Nephron (organoid): ENCODE results near the gene CTCF.

Experiments used
- H3K27ac Mint-ChIP-seq, 3 experiments: 2 replicates each; pipeline ENCODE4 v1.8.0; 2020; ENCODE audit warnings: mixed read lengths in 3 of 3, mild to moderate bottlenecking in 2 of 3, moderate library complexity in 1 of 3
- H3K27me3 Mint-ChIP-seq: 2 replicates; pipeline ENCODE4 v1.8.0; 2021; ENCODE audit warnings: low read depth, mild to moderate bottlenecking, moderate library complexity, mixed read lengths
- H3K36me3 Mint-ChIP-seq: 2 replicates; pipeline ENCODE4 v1.8.0; 2020; ENCODE audit warnings: low read depth, mixed read lengths
- H3K4me1 Mint-ChIP-seq: 2 replicates; pipeline ENCODE4 v1.8.0; 2020; ENCODE audit warnings: mixed read lengths
- H3K4me3 Mint-ChIP-seq, 3 experiments: 2 replicates each; pipeline ENCODE4 v1.8.0; 2020; ENCODE audit warnings: mild to moderate bottlenecking in 3 of 3, mixed read lengths in 3 of 3, moderate library complexity in 2 of 3
- H3K9me3 Mint-ChIP-seq: 2 replicates; pipeline ENCODE4 v1.8.0; 2020; ENCODE audit warnings: mixed read lengths
- CTCF ChIP-seq, 3 experiments: fragments of 200-600 bp; sonication (generic); IDR thresholded peaks; one replicate each; pipeline ENCODE4 v1.5.0; 2021; ENCODE audit warnings: antibody characterized with exemption in 3 of 3; ENCODE audit not compliant: unreplicated experiment in 3 of 3

The CTCF gene

GRCh38 chr16:67647111-67647651 is 84.9 kb downstream of the CTCF start:
- peaks cover 60% of the 10 kb centered on the region for H3K27me3 Mint-ChIP-seq
- no peak overlapping the region for H3K4me3 Mint-ChIP-seq
- H3K27ac Mint-ChIP-seq = no peak overlapping the region
- no peaks in the 10 kb centered on the region for H3K4me1 Mint-ChIP-seq
- no peak for TF ChIP-seq CTCF (IDR thresholded peaks at IDR 0.05; ENCODE audit: unreplicated experiment in 3 of 3)
- no peaks in the 10 kb centered on the region for H3K9me3 Mint-ChIP-seq
- H3K36me3 Mint-ChIP-seq = no peaks in the 10 kb centered on the region

GRCh38 chr16:67647681-67648080 is 85.4 kb downstream of the CTCF start:
- Mint-ChIP-seq H3K9me3 (no peaks in the 10 kb centered on the region), H3K4me3 (no peak overlapping the region), H3K27me3 (peaks cover 63% of the 10 kb centered on the region), H3K27ac (no peak overlapping the region), H3K36me3 (no peaks in the 10 kb centered on the region), H3K4me1 (no peaks in the 10 kb centered on the region)
- TF ChIP-seq CTCF (IDR thresholded peaks at IDR 0.05; ENCODE audit: unreplicated experiment in 3 of 3) = no peak

- TF ChIP-seq CTCF (IDR thresholded peaks at IDR 0.05; ENCODE audit: unreplicated experiment in 3 of 3) = no peak
- Mint-ChIP-seq H3K9me3 (no peaks in the 10 kb centered on the region), H3K4me1 (no peaks in the 10 kb centered on the region), H3K36me3 (no peaks in the 10 kb centered on the region), H3K27me3 (peaks cover 63% of the 10 kb centered on the region), H3K27ac (no peak overlapping the region), H3K4me3 (no peak overlapping the region)
Measured at GRCh38 chr16:67648088-67648763, 85.9 kb downstream of the CTCF start.

GRCh38 chr16:67648764-67649407 is 86.6 kb downstream of the CTCF start:
- TF ChIP-seq CTCF (IDR thresholded peaks at IDR 0.05; ENCODE audit: unreplicated experiment in 3 of 3) = no peak
- Mint-ChIP-seq H3K4me3 (no peak overlapping the region), H3K36me3 (no peaks in the 10 kb centered on the region), H3K4me1 (no peaks in the 10 kb centered on the region), H3K27me3 (peaks cover 65% of the 10 kb centered on the region), H3K27ac (no peak overlapping the region), H3K9me3 (no peaks in the 10 kb centered on the region)

- Mint-ChIP-seq H3K9me3 (no peaks in the 10 kb centered on the region), H3K27ac (no peak overlapping the region), H3K4me3 (no peak overlapping the region), H3K27me3 (peaks cover 61% of the 10 kb centered on the region), H3K4me1 (no peaks in the 10 kb centered on the region), H3K36me3 (no peaks in the 10 kb centered on the region)
- TF ChIP-seq CTCF (IDR thresholded peaks at IDR 0.05; ENCODE audit: unreplicated experiment in 3 of 3) = no peak
Measured at GRCh38 chr16:67649494-67649931, 87.2 kb downstream of the CTCF start.
